Lower lobe of right lung (tissue), 2 donors: Measurements from ENCODE around the gene VMP1. TPM values are rescaled to one million over a fixed set of nuclear protein-coding genes. Genes with fewer than 3 reads are reported as not detected.
"Not testable (repeated sequence)": the region's sequence is repeated elsewhere in the genome, so short reads cannot be mapped to it uniquely, and the experiment has no call there.

Experiments
- ATAC-seq, 2 donors: fragments of 200-7000 bp; cut with Tn5 transposase; one replicate each; pipeline ENCODE4 v1.9.1; 2020 to 2022; ENCODE audit warnings: mild to moderate bottlenecking in 2 of 2, moderate library complexity in 2 of 2
- DNase-seq: peaks from one replicate; pipeline ENCODE4 v3.0.0-alpha.2; 2020
- H3K27ac ChIP-seq: fragments of 200-600 bp; one replicate; pipeline ENCODE4 v1.8.0; 2022
- H3K27me3 ChIP-seq: fragments of 200-600 bp; one replicate; pipeline ENCODE4 v1.8.0; 2022; ENCODE audit warnings: low read depth
- H3K36me3 ChIP-seq: fragments of 200-600 bp; one replicate; pipeline ENCODE4 v1.8.0; 2022; ENCODE audit warnings: mild to moderate bottlenecking
- H3K4me1 ChIP-seq: fragments of 200-600 bp; one replicate; pipeline ENCODE4 v1.8.0; 2022
- H3K4me3 ChIP-seq: fragments of 200-600 bp; one replicate; pipeline ENCODE4 v1.8.0; 2022; ENCODE audit warnings: mild to moderate bottlenecking
- H3K9me3 ChIP-seq: fragments of 200-600 bp; one replicate; pipeline ENCODE4 v1.8.0; 2022
- intact Hi-C: fragments of 100-400 bp; cut with DNase I; formaldehyde crosslinking; loops from one replicate; pipeline ENCODE4 v1.11.0; 2022
- total RNA-seq: library from RNA; stranded (reverse); fragmentation: NEBNext Ultra II Directional; extraction: Animal tissue kit (Norgen Biotek cat#: 25700); gene quantifications from one replicate; pipeline ENCODE4 v1.2.1, GENCODE V29; 2021
- TF ChIP-seq, protein P1 (sequence below): fragments of 200-600 bp; IDR thresholded peaks from one replicate; pipeline ENCODE4 v1.8.0; 2022; ENCODE audit warnings: antibody characterized with exemption, mild to moderate bottlenecking
- donor health status: DM: no; HTN: yes; CAD: no; lungs with severe emphysema.

VMP1 gene
- total RNA-seq, 1 donor from 2014 or later, result 176 TPM

DNA sequence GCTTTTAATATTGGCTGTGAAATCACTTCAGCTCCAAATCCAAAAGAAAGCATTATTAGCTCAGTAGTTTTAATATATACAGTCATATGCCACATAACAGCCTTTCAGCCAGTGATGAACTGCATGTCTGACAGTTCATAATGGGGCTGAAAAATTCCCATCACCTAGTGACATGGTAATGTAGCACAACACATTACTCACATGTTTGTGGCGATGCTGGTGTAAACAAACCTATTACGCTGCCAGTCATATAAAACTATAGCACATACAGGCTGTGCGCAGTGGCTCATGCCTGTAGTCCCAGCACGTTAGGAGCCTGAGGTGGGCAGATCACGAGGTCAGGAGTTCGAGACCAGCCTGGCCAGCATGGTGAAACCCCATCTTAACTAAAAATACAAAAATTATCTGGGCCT is 93.1 kb downstream of the VMP1 start:
- no peaks in the 10 kb centered on the region for H3K27me3 ChIP-seq
- no peak overlapping the region for H3K4me3 ChIP-seq
- TF ChIP-seq, protein P1, sequence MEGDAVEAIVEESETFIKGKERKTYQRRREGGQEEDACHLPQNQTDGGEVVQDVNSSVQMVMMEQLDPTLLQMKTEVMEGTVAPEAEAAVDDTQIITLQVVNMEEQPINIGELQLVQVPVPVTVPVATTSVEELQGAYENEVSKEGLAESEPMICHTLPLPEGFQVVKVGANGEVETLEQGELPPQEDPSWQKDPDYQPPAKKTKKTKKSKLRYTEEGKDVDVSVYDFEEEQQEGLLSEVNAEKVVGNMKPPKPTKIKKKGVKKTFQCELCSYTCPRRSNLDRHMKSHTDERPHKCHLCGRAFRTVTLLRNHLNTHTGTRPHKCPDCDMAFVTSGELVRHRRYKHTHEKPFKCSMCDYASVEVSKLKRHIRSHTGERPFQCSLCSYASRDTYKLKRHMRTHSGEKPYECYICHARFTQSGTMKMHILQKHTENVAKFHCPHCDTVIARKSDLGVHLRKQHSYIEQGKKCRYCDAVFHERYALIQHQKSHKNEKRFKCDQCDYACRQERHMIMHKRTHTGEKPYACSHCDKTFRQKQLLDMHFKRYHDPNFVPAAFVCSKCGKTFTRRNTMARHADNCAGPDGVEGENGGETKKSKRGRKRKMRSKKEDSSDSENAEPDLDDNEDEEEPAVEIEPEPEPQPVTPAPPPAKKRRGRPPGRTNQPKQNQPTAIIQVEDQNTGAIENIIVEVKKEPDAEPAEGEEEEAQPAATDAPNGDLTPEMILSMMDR, result no peak
- H3K9me3 ChIP-seq, result no peaks in the 10 kb centered on the region
- DNase-seq, result no peak
- ATAC-seq, result no peak
- peaks cover 26% of the 10 kb centered on the region for H3K4me1 ChIP-seq
- no peaks in the 10 kb centered on the region for H3K36me3 ChIP-seq
- intact Hi-C loops, result no loop called here
- H3K27ac ChIP-seq, result no peak overlapping the region

DNA sequence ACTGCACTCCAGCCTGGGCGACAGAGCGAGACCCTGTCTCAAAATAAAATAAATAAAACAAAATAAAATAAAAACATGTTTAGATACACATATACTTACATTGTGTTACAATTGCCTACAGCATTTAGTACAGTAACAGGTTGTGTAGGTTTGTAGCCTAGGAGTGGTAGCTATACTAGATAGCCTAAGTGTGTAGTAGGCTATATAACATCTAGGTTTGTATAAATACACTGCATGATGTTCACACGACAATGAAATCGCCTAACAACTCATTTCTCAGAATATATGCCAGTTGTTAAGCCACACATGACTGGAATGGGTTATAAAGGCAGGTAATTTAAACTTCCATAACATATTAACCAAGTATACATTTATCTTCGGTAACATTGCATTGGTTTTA is 94.7 kb downstream of the VMP1 start:
- H3K4me3 ChIP-seq, result no peak overlapping the region
- intact Hi-C loops, result no loop called here
- no peaks in the 10 kb centered on the region for H3K36me3 ChIP-seq
- ATAC-seq (no peak), DNase-seq (no peak)
- peaks cover 17% of the 10 kb centered on the region for H3K4me1 ChIP-seq
- H3K27me3 ChIP-seq, result no peaks in the 10 kb centered on the region
- no peaks in the 10 kb centered on the region for H3K9me3 ChIP-seq
- no peak overlapping the region for H3K27ac ChIP-seq
- TF ChIP-seq, protein P1, result no peak

DNA sequence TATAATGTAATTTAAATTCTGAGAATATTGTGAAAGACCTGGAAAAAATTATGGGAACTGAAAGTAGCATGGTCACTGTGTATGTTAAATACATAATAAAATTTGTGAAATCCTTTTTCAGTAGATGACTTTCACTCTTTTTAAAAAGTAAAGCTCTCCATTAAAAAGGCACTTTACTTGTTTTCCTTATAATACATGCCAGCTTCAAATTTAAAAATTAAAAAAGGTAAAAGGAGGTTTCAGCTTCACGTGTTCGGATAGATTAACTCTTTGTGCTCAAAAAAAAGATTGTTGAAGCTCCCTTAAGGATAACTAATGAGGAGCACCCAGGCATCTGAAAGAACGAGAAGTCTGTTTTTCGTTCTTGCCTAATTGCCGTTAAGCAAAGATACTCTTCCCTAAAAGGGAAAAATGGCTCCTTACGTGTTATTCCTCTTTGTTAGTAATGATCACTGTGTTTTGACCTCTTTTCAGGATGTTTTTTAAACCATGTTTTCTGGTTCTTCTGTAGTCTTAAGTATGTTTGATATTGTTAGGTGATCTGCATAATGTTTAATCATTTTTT is 97.5 kb downstream of the VMP1 start:
- TF ChIP-seq, protein P1, result no peak
- Histone ChIP-seq H3K4me1 (peaks cover 16% of the 10 kb centered on the region), H3K27me3 (no peaks in the 10 kb centered on the region), H3K27ac (peak overlapping the region; percentile 61), H3K4me3 (peak overlapping the region; percentile 34), H3K36me3 (no peaks in the 10 kb centered on the region), H3K9me3 (no peaks in the 10 kb centered on the region)
- intact Hi-C loops, result no loop called here
- ATAC-seq (peak in 1 of 2 donors; percentile 54), DNase-seq (no peak)

DNA sequence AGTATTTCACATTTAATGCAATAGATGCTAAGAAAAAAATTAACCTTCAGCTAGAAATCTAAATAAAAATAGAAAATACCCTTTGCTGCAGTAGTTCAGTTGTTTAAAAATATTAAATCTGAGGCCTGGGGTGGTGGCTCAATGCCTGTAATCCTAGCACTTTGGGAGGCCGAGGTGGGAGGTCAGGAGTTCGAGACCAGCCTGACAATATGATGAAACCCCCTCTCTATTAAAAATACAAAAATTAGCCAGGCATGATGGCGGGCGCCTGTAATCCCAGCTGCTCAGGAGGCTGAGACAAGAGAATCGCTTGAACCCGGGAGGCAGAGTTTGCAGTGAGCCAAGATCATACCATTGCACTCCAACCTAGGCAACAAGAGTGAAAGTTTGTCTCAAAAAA is 98.9 kb downstream of the VMP1 start:
- ATAC-seq, H3K36me3 ChIP-seq, H3K9me3 ChIP-seq, H3K27ac ChIP-seq, intact Hi-C loops, H3K27me3 ChIP-seq, H3K4me3 ChIP-seq, DNase-seq: not testable (repeated sequence)
- peaks cover 16% of the 10 kb centered on the region for H3K4me1 ChIP-seq

DNA sequence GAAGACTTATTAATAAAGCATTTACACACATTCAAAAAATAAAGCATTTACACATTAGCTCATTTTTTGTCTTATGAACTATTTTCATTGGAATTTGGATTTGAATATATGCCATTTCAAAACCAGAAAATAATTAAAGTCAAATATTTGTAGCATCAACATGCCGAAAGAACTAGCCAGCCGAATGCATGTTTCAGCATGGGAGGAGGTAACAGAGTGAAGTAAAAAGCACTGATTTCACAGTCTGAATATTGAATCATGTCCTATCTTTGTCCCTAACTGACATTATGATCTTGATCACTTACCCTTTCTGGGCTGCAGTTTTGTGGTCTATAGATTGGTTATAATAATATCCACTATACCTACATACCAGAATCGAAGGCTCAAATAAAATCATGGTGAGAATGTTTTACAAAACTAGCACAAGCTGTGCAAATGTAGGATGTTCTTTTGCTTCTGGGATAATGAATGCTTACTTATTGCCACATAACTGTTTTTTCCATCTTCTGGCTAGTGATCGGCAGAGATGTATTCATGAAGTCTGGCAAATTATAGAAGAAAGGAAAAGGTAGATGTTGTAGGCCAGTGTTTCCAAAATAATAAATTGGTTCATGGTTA is 100.5 kb downstream of the VMP1 start:
- TF ChIP-seq, protein P1, result no peak
- H3K27ac ChIP-seq, result peak overlapping the region; percentile 9
- intact Hi-C loops, result no loop called here
- no peak overlapping the region for H3K4me3 ChIP-seq
- H3K9me3 ChIP-seq, result no peaks in the 10 kb centered on the region
- H3K4me1 ChIP-seq, result peaks cover 13% of the 10 kb centered on the region
- ATAC-seq, result no peak
- no peaks in the 10 kb centered on the region for H3K27me3 ChIP-seq
- peaks cover 13% of the 10 kb centered on the region for H3K36me3 ChIP-seq
- no peak for DNase-seq

DNA sequence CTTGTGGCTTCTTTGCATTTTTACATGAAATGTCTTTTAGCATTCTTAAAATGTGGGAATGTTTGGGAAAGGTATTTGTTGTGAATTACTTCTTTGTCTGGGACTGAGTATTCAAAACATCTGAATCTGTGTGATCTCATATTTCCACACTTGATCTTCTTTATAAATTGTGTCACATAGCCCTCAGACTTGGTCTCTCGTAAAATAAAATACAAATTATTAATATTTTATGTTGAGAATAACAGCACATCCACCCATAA is 103.4 kb downstream of the VMP1 start:
- no peaks in the 10 kb centered on the region for H3K27me3 ChIP-seq
- DNase-seq, result no peak
- intact Hi-C loops, result no loop called here
- peaks cover 20% of the 10 kb centered on the region for H3K36me3 ChIP-seq
- no peaks in the 10 kb centered on the region for H3K9me3 ChIP-seq
- H3K27ac ChIP-seq, result no peak overlapping the region
- TF ChIP-seq, protein P1, result no peak
- ATAC-seq, result no peak
- no peaks in the 10 kb centered on the region for H3K4me1 ChIP-seq
- H3K4me3 ChIP-seq, result no peak overlapping the region
